ENCODE data around the gene KIFC1.

GRCh38 chr6:33453393-33454008, 61.9 kb downstream of the KIFC1 start:
- TF ChIP-seq CTCF (conservative IDR thresholded peaks at IDR 0.05; ENCODE audit: low read depth, low read length) = no peak
- no peak for TF ChIP-seq RFX5 (IDR thresholded peaks at IDR 0.05; ENCODE audit: low read depth, low read length)
- TF ChIP-seq SMC3 (IDR thresholded peaks at IDR 0.05; ENCODE audit: low read depth, low read length) = no peak
- TF ChIP-seq POLR2A (IDR thresholded peaks at IDR 0.05; ENCODE audit: low read depth, low read length) = no peak
- no peak for TF ChIP-seq RAD21 (IDR thresholded peaks at IDR 0.05; ENCODE audit: low read length)
- no peak for TF ChIP-seq BHLHE40 (IDR thresholded peaks at IDR 0.05; ENCODE audit: low read depth, low read length)
- TF ChIP-seq FOS (IDR thresholded peaks at IDR 0.05; ENCODE audit: low read depth, low read length) = no peak
- no peak for TF ChIP-seq CEBPB (IDR thresholded peaks at IDR 0.05; ENCODE audit: low read depth, low read length)
